LNCAP (cell line): ENCODE data around the gene FATE1.

Source experiments
- CTCF ChIP-seq: fragments of 450-650 bp; IDR thresholded peaks from 2 replicates; pipeline ENCODE4 v1.5.1; 2017; ENCODE audit warnings: mild to moderate bottlenecking

The FATE1 gene

DNA sequence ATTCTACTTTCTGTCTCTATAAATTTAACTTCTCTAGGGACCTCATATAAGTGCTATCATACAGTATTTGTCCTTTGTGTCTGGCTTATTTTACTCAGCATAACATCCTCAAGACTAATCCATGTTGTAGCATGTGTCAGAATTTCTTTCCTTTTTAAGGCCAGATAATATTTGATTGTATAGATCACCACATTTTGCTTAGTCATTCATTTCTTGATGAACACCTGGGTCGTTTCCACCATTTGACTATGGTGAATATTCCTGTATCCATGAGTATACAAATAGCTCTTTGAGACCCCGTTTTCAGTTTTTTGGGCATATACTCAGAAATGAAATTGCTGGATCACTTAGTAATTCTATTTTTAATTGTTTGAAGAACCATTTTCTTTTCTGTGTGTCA is 30.7 kb downstream of the FATE1 start:
- TF ChIP-seq CTCF, result no peak

DNA sequence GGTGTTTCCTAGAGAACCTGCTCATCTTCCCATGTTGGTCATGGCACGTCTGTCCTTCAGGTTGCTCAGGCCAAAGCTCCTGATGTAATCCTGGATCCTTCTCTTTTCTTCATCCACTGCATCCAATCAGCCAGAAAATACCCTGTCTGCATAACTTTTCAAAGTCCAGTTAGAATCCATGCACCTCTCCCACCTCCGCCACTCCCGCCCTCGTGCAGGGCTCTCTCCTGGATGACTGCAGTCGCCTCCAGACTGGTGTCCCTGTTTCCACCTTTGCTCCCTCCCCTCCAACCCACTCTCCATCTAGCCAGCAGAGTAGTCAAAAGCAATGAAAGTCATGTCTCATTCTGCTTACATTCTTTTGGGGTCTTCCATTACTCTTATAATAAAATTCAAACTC is 34.7 kb downstream of the FATE1 start:
- TF ChIP-seq CTCF, result no peak

DNA sequence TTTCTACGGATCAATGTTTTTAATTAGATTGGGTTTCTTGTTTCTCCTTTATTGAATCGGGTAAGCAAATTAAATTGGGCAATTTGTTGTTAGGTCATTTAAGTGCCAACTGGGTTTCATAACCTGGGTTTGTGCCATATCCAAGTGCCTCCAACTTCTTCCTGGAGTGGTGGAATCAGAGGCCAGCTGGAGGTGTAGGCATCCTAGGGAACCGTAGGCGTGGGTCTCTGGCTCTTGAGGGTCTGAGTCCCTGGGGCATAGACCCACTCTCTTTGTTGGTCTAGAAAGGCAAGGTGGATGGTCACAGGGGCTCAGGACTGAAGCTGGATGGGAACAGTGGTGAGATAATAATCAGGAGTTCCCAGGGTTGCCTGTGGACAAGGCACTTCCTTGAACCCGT is 37.0 kb downstream of the FATE1 start:
- TF ChIP-seq CTCF, result no peak

GRCh38 chrX:151753313-151754046 is 37.6 kb downstream of the FATE1 start:
- TF ChIP-seq CTCF, result peak; percentile 71

DNA sequence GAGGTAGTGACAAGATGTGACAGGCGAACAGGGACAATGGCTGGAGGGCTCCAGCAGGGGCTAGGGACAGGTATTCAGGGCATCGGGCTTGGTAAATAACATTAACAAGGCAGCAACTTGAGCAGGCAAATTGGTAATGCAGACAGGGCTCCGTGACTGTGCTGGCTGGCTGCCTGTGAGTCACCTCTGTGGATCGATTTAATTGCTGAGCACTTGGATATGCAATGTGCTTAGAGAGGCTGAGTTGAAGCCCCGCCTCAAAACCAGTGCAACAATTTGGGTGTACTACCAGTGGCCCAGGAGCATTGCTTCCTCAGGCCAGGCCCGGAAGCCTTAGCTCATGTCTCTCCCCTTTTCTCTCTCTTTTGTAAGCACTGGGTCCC is 38.2 kb downstream of the FATE1 start:
- no peak for TF ChIP-seq CTCF

- TF ChIP-seq CTCF, result no peak
These were observed 38.9 kb downstream of the FATE1 start for GRCh38 chrX:151754641-151755215.

- TF ChIP-seq CTCF, result no peak
These were observed 43.3 kb downstream of the FATE1 start for GRCh38 chrX:151759041-151759708.
